Nephron (organoid): ENCODE data around the gene NT5DC4.

Source experiments
- H3K27ac Mint-ChIP-seq, 3 experiments: 2 replicates each; pipeline ENCODE4 v1.8.0; 2020; ENCODE audit warnings: mixed read lengths in 3 of 3, mild to moderate bottlenecking in 2 of 3, moderate library complexity in 1 of 3
- H3K27me3 Mint-ChIP-seq: 2 replicates; pipeline ENCODE4 v1.8.0; 2021; ENCODE audit warnings: low read depth, mild to moderate bottlenecking, moderate library complexity, mixed read lengths
- H3K36me3 Mint-ChIP-seq: 2 replicates; pipeline ENCODE4 v1.8.0; 2020; ENCODE audit warnings: low read depth, mixed read lengths
- H3K4me1 Mint-ChIP-seq: 2 replicates; pipeline ENCODE4 v1.8.0; 2020; ENCODE audit warnings: mixed read lengths
- H3K4me3 Mint-ChIP-seq, 3 experiments: 2 replicates each; pipeline ENCODE4 v1.8.0; 2020; ENCODE audit warnings: mild to moderate bottlenecking in 3 of 3, mixed read lengths in 3 of 3, moderate library complexity in 2 of 3
- H3K9me3 Mint-ChIP-seq: 2 replicates; pipeline ENCODE4 v1.8.0; 2020; ENCODE audit warnings: mixed read lengths
- TF ChIP-seq, protein P1 (sequence below), 3 experiments: fragments of 200-600 bp; sonication (generic); IDR thresholded peaks; one replicate each; pipeline ENCODE4 v1.5.0; 2021; ENCODE audit warnings: antibody characterized with exemption in 3 of 3; ENCODE audit not compliant: unreplicated experiment in 3 of 3

The NT5DC4 gene

DNA sequence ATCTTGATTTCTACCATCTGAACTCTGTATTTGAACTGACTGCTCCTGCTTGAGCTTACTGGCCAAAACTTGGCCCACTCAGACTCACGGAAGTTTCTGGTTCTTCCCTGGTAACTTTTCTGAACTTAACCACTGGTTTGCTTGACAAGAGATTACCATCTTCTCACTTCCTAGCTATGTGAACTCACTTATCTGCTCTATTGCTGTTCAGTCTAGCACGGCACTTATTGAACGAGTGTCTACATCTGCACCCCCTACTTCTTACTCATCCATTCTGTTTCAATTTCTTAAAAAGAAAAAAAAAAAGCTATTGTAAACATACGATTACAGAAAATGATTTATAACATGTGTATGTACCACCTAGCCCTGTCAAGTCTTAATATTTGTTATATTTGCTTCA lies 34.6 kb downstream of the NT5DC4 start:
- no peaks in the 10 kb centered on the region for H3K27me3 Mint-ChIP-seq
- no peak overlapping the region for H3K4me3 Mint-ChIP-seq
- TF ChIP-seq, protein P1, sequence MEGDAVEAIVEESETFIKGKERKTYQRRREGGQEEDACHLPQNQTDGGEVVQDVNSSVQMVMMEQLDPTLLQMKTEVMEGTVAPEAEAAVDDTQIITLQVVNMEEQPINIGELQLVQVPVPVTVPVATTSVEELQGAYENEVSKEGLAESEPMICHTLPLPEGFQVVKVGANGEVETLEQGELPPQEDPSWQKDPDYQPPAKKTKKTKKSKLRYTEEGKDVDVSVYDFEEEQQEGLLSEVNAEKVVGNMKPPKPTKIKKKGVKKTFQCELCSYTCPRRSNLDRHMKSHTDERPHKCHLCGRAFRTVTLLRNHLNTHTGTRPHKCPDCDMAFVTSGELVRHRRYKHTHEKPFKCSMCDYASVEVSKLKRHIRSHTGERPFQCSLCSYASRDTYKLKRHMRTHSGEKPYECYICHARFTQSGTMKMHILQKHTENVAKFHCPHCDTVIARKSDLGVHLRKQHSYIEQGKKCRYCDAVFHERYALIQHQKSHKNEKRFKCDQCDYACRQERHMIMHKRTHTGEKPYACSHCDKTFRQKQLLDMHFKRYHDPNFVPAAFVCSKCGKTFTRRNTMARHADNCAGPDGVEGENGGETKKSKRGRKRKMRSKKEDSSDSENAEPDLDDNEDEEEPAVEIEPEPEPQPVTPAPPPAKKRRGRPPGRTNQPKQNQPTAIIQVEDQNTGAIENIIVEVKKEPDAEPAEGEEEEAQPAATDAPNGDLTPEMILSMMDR (IDR thresholded peaks at IDR 0.05; ENCODE audit: unreplicated experiment in 3 of 3), result no peak
- peaks cover 43% of the 10 kb centered on the region for H3K36me3 Mint-ChIP-seq
- no peaks in the 10 kb centered on the region for H3K9me3 Mint-ChIP-seq
- peak overlapping the region in 1 of 3 experiments; percentile 26 for H3K27ac Mint-ChIP-seq
- H3K4me1 Mint-ChIP-seq, result no peaks in the 10 kb centered on the region

DNA sequence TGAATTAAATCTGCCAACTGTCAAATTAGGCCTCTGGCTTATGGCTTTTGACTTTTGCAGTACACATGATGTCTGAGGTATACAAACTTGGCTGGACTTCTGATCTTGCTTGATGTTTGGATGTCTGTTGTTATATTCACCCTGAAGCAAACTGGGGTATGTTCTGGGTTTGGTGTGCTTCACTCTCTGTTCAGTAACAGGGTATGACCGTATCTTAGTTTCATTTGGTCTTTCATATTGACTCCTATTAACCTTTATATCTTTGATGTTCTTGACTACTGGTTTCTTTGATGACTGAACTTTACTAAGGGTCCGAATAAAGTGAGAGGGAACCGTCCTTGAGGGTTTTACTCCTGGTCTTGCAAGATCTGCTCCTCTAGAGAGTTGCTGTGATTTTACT lies 35.4 kb downstream of the NT5DC4 start:
- Mint-ChIP-seq H3K9me3 (no peaks in the 10 kb centered on the region), H3K36me3 (peaks cover 45% of the 10 kb centered on the region), H3K27me3 (no peaks in the 10 kb centered on the region), H3K27ac (no peak overlapping the region), H3K4me1 (no peaks in the 10 kb centered on the region), H3K4me3 (no peak overlapping the region)
- TF ChIP-seq, protein P1 (IDR thresholded peaks at IDR 0.05; ENCODE audit: unreplicated experiment in 3 of 3), result no peak

DNA sequence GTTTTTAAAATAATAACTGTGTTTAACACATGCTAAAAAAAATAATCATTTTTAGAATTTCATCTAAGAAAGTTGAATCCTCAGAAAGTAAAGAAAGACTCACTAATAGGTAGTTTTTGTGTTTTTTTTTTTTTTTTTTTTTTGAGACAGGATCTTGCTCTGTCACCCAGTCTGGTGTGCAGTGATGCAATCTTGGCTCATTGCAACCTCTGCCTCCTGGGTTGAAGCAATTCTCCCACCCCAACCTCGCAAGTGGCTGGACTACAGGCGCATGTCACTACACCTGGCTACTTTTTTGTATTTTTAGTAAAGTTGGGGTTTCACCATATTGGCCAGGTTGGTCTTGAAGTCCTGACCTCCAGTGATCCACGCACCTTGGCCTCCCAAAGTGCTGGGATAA lies 36.4 kb downstream of the NT5DC4 start:
- Mint-ChIP-seq H3K4me3 (no peak overlapping the region), H3K27ac (no peak overlapping the region), H3K4me1 (no peaks in the 10 kb centered on the region), H3K27me3 (no peaks in the 10 kb centered on the region), H3K36me3 (peaks cover 52% of the 10 kb centered on the region), H3K9me3 (no peaks in the 10 kb centered on the region)
- TF ChIP-seq, protein P1 (IDR thresholded peaks at IDR 0.05; ENCODE audit: unreplicated experiment in 3 of 3), result no peak

DNA sequence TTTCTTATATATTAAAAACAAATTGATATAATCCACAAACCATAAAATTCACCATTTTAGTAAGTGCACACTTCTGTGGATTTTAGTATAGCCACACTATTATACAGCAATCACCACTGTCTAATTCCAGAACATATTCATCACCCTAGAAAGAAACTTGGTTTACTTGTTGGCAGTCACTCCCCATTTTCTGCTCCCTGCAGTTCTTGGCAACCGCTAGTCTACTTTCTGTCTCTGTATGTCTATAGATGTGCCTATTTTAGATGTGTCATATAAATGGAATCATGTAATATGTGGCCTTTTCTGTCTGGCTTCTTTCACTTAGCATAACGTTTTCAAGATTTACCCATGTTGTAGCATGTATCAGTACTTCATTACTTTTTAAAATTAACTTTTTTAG lies 37.9 kb downstream of the NT5DC4 start:
- Mint-ChIP-seq H3K4me3 (no peak overlapping the region), H3K9me3 (no peaks in the 10 kb centered on the region), H3K27me3 (no peaks in the 10 kb centered on the region), H3K27ac (no peak overlapping the region), H3K4me1 (peaks cover 7% of the 10 kb centered on the region), H3K36me3 (peaks cover 57% of the 10 kb centered on the region)
- TF ChIP-seq, protein P1 (IDR thresholded peaks at IDR 0.05; ENCODE audit: unreplicated experiment in 3 of 3), result no peak

DNA sequence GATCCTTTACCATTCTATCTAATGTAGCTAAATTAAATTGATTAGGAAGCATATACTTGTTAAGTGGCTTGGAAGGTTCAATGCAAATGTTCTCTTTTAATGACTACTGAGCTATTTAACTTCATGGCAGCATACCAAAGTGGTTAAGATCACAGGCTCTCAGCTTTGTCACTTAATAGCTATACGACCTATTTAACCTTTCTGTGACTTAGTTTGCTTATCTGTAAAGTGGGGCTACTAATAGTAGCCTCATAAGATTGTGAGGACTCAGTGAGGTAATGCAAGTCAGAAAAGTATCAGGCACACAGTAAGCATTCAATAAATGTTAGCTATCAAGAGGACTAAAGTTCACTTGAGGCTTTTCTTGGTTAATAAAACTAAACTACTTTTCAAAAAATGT lies 39.3 kb downstream of the NT5DC4 start:
- no peak overlapping the region for H3K4me3 Mint-ChIP-seq
- H3K4me1 Mint-ChIP-seq, result peaks cover 16% of the 10 kb centered on the region
- H3K27me3 Mint-ChIP-seq, result no peaks in the 10 kb centered on the region
- H3K36me3 Mint-ChIP-seq, result peaks cover 42% of the 10 kb centered on the region
- no peak overlapping the region for H3K27ac Mint-ChIP-seq
- H3K9me3 Mint-ChIP-seq, result no peaks in the 10 kb centered on the region
- TF ChIP-seq, protein P1 (IDR thresholded peaks at IDR 0.05; ENCODE audit: unreplicated experiment in 3 of 3), result no peak

DNA sequence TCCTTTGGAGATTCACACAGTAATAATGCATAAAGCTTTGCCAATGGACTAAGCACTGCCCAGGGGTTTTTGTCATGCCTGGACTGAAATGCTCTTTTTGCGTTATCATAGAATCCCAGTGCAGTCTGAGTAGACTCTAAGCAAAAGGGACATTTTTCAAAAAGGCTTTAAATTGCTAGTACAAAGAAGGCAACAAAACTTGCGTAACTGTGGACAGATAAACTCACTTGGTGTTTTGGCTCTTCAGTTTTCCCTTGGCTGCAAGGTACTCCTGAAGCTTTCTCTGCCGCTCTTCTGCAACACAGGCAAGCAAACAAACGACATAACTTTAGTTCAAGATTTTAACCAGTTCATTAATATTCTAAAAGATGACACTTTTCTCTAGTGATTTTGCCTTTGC lies 41.5 kb downstream of the NT5DC4 start:
- Mint-ChIP-seq H3K9me3 (no peaks in the 10 kb centered on the region), H3K36me3 (peaks cover 26% of the 10 kb centered on the region), H3K4me3 (peak overlapping the region; percentile 24 to 32 (median 28)), H3K4me1 (peaks cover 19% of the 10 kb centered on the region), H3K27me3 (peaks cover 2% of the 10 kb centered on the region), H3K27ac (no peak overlapping the region)
- TF ChIP-seq, protein P1 (IDR thresholded peaks at IDR 0.05; ENCODE audit: unreplicated experiment in 3 of 3), result no peak
